PC-3 (cell line): Measurements from ENCODE around the gene OR56B1. TPM values are rescaled to one million over a fixed set of nuclear protein-coding genes. Genes with fewer than 3 reads are reported as not detected.
A peak's percentile ranks its signal among the peaks of the same experiment; 100 is the strongest.
"Not testable (repeated sequence)": the region's sequence is repeated elsewhere in the genome, so short reads cannot be mapped to it uniquely, and the experiment has no call there.

Experiments used
- ATAC-seq: fragments of 200-7000 bp; cut with Tn5 transposase; 2 replicates; pipeline ENCODE4 v1.9.1; 2020; ENCODE audit warnings: mild to moderate bottlenecking, moderate library complexity
- BruUV-seq: library from RNA; stranded (reverse); fragments of 400-500 nt; replicated peaks from 2 replicates; lab custom pipeline; 2021; lab: Mats Ljungman, UMichigan
- CTCF ChIA-PET: fragments of 300-600 bp; sonication (Branson Sonifier 250); formaldehyde crosslinking; loops from one replicate; lab custom pipeline; 2022; ENCODE audit warnings: antibody characterized with exemption; lab: Charles Lee
- POLR2A ChIA-PET: fragments of 300-600 bp; sonication (Branson Sonifier 250); formaldehyde crosslinking; loops from one replicate; lab custom pipeline; 2022; ENCODE audit warnings: antibody characterized with exemption; ENCODE audit not compliant: unreplicated experiment; lab: Charles Lee
- DNase-seq: peaks from one replicate; pipeline ENCODE4 v3.0.0-alpha.2; 2015
- H2AFZ ChIP-seq: fragments of 300-600 bp; sonication (generic); 2 replicates; pipeline ENCODE4 v1.6.0; 2016; ENCODE audit warnings: antibody characterized with exemption, low read length
- H3F3A ChIP-seq: fragments of 300-600 bp; sonication (generic); one replicate; pipeline ENCODE4 v1.6.0; 2017; ENCODE audit warnings: antibody characterized with exemption, low read length, control low read depth, mild to moderate bottlenecking; ENCODE audit not compliant: unreplicated experiment
- H3K27ac ChIP-seq: fragments of 300-600 bp; sonication (generic); 2 replicates; pipeline ENCODE4 v1.5.1; 2016; ENCODE audit warnings: mild to moderate bottlenecking, low read length
- H3K27me3 ChIP-seq: fragments of 300-600 bp; sonication (generic); 2 replicates; pipeline ENCODE4 v1.6.1; 2016; ENCODE audit warnings: low read length, mixed read lengths
- H3K36me3 ChIP-seq: fragments of 300-600 bp; sonication (generic); 2 replicates; pipeline ENCODE4 v1.6.1; 2016; ENCODE audit warnings: low read depth, mixed run types, low read length, mixed read lengths
- H3K4me1 ChIP-seq: fragments of 300-600 bp; sonication (generic); 2 replicates; pipeline ENCODE4 v1.5.1; 2016; ENCODE audit warnings: low read length; ENCODE audit not compliant: insufficient read depth
- H3K4me2 ChIP-seq: fragments of 300-600 bp; sonication (generic); 2 replicates; pipeline ENCODE4 v1.6.0; 2016; ENCODE audit warnings: low read length
- H3K4me3 ChIP-seq: fragments of 300-600 bp; sonication (generic); 2 replicates; pipeline ENCODE4 v1.5.1; 2016; ENCODE audit warnings: mild to moderate bottlenecking, low read length, mixed read lengths
- H3K79me2 ChIP-seq: fragments of 300-600 bp; sonication (generic); 2 replicates; pipeline ENCODE4 v1.6.1; 2017; ENCODE audit warnings: low read length, mixed read lengths
- H3K9ac ChIP-seq: fragments of 300-600 bp; sonication (generic); 2 replicates; pipeline ENCODE4 v1.6.0; 2016; ENCODE audit warnings: mild to moderate bottlenecking, low read length
- H3K9me2 ChIP-seq: fragments of 300-600 bp; sonication (generic); replicated peaks from 2 replicates; pipeline ENCODE4 v1.6.1; 2016; ENCODE audit warnings: mixed run types, low read length, mixed read lengths
- H3K9me3 ChIP-seq: fragments of 300-600 bp; sonication (generic); 2 replicates; pipeline ENCODE4 v1.6.1; 2016; ENCODE audit warnings: low read length, mixed read lengths
- H4K20me1 ChIP-seq: fragments of 300-600 bp; sonication (generic); 2 replicates; pipeline ENCODE4 v1.6.1; 2016; ENCODE audit warnings: low read length, mixed read lengths
- CTCF ChIP-seq: fragments of 300-600 bp; sonication (generic); conservative IDR thresholded peaks from 2 replicates; pipeline ENCODE4 v1.5.1; 2017; ENCODE audit warnings: antibody characterized with exemption, low read depth, mild to moderate bottlenecking, low read length
- EZH2 ChIP-seq: fragments of 300-600 bp; sonication (generic); IDR thresholded peaks from one replicate; pipeline ENCODE4 v1.6.1; 2017; ENCODE audit warnings: antibody characterized with exemption, mild to moderate bottlenecking, low read length; ENCODE audit not compliant: unreplicated experiment
- EZH2phosphoT487 ChIP-seq: fragments of 300-600 bp; sonication (generic); IDR thresholded peaks from 2 replicates; pipeline ENCODE4 v1.6.1; 2018; ENCODE audit warnings: mild to moderate bottlenecking, antibody characterized with exemption, low read length, borderline replicate concordance
- intact Hi-C: fragments of 100-400 bp; cut with micrococcal nuclease; formaldehyde crosslinking; loops from 2 replicates; pipeline ENCODE4 v1.9.0; 2023
- total RNA-seq: library from RNA; depleted of rRNA; stranded (reverse); fragments of >200 nt; gene quantifications from 2 replicates; pipeline ENCODE4 v1.2.3, GENCODE V29; 2014

Gene OR56B1
- total RNA-seq, 1 experiment from 2014 or later: not detected

GRCh38 chr11:5712507-5712906 is 23.7 kb upstream of the OR56B1 start:
- peaks cover 9% of the 10 kb centered on the region for H3K27me3 ChIP-seq
- H3K4me1 ChIP-seq: no peaks in the 10 kb centered on the region
- no peak overlapping the region for H3K27ac ChIP-seq
- H3K36me3 ChIP-seq: no peaks in the 10 kb centered on the region
- ChIA-PET CTCF (interaction anchor here (0.8 kb wide), 1 partner anchor 24 kb away, joined by 4 read pairs; no protein-coding TSS in a partner anchor), POLR2A (no interaction called here)
- H4K20me1 ChIP-seq: no peaks in the 10 kb centered on the region
- H3K79me2 ChIP-seq: no peaks in the 10 kb centered on the region
- DNase-seq: peak; percentile 52
- H3K9me2 ChIP-seq: no peaks in the 10 kb centered on the region
- no TSS peak for BruUV-seq
- no peak overlapping the region for H3K4me3 ChIP-seq
- H3K9me3 ChIP-seq: no peaks in the 10 kb centered on the region
- ATAC-seq: peak; percentile 43
- no peak overlapping the region for H3K4me2 ChIP-seq
- no peak overlapping the region for H3K9ac ChIP-seq
- TF ChIP-seq EZH2: no peak
- TF ChIP-seq CTCF: peak; percentile 60
- no peak for TF ChIP-seq EZH2phosphoT487
- no peaks in the 10 kb centered on the region for H3F3A ChIP-seq
- no peak overlapping the region for H2AFZ ChIP-seq
- intact Hi-C loops: loop anchor here (1.0 to 2.0 kb wide), 2 partner anchors 112 to 236 kb away; no protein-coding TSS in a partner anchor

DNA sequence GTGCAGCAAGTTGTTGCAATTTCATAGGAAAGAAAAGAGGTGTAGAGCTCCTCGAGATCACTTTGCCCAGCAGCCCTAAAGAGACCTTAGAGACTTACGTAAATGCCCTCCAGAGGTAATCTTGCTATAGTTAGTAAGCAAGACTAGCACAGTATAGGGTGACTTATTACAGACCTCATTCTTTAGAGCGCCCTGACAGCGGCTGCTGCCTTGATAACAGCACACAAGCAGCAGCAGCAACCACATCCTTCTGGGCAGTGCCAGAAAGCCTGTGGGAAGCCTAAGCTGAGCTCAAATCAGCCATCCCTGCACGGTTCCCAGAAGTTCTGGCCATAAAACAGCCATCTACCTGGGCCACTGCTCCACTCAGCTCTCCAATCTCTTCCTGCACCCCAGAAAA is 22.6 kb upstream of the OR56B1 start:
- no peak for DNase-seq
- H3F3A ChIP-seq: no peaks in the 10 kb centered on the region
- no peaks in the 10 kb centered on the region for H3K9me2 ChIP-seq
- H3K9me3 ChIP-seq: no peaks in the 10 kb centered on the region
- intact Hi-C loops: loop anchor here (2.0 kb wide), 1 partner anchor 237 kb away; no protein-coding TSS in a partner anchor
- no peaks in the 10 kb centered on the region for H4K20me1 ChIP-seq
- CTCF ChIA-PET: no interaction called here
- H3K9ac ChIP-seq: no peak overlapping the region
- H3K36me3 ChIP-seq: no peaks in the 10 kb centered on the region
- peaks cover 18% of the 10 kb centered on the region for H3K27me3 ChIP-seq
- H3K79me2 ChIP-seq: no peaks in the 10 kb centered on the region
- no peaks in the 10 kb centered on the region for H3K4me1 ChIP-seq
- H3K27ac ChIP-seq: no peak overlapping the region
- ATAC-seq: no peak
- H3K4me2 ChIP-seq: no peak overlapping the region
- no peak overlapping the region for H2AFZ ChIP-seq
- H3K4me3 ChIP-seq: no peak overlapping the region
- TF ChIP-seq EZH2: no peak
- TF ChIP-seq CTCF: no peak
- POLR2A ChIA-PET: no interaction called here
- BruUV-seq: no TSS peak

- CTCF ChIA-PET, H3K4me2 ChIP-seq, intact Hi-C loops, H3K79me2 ChIP-seq, H3K4me3 ChIP-seq, H3K27ac ChIP-seq, POLR2A ChIA-PET, H3K4me1 ChIP-seq, H3K9me2 ChIP-seq, H3K9ac ChIP-seq, ATAC-seq, H3F3A ChIP-seq, H2AFZ ChIP-seq, BruUV-seq, H4K20me1 ChIP-seq, DNase-seq, H3K36me3 ChIP-seq, H3K9me3 ChIP-seq: not testable (repeated sequence)
- peaks cover 13% of the 10 kb centered on the region; the same call in 1 of the 2 replicates for H3K27me3 ChIP-seq
Observed at GRCh38 chr11:5716518-5716917, 19.7 kb upstream of the OR56B1 start.
